IMR-90 (cell line): Measurements from ENCODE around the gene LRFN2. TPM values are rescaled to one million over a fixed set of nuclear protein-coding genes. Genes with fewer than 3 reads are reported as not detected.

Experiments
- ATAC-seq: fragments of 200-7000 bp; cut with Tn5 transposase; 2 replicates; pipeline ENCODE4 v1.9.1; 2020; ENCODE audit warnings: low read depth, mild to moderate bottlenecking, moderate library complexity
- BruUV-seq: library from RNA; stranded (reverse); fragments of 400-500 nt; replicated peaks from 2 replicates; lab custom pipeline; 2021; lab: Mats Ljungman, UMichigan
- CTCF ChIA-PET: fragments of 300-600 bp; formaldehyde crosslinking; extraction: SDS; loops from one replicate; lab custom pipeline; 2021; ENCODE audit warnings: antibody characterized with exemption; lab: Yijun Ruan, JAX
- POLR2A ChIA-PET: fragments of 300-600 bp; sonication (Branson Sonifier 250); formaldehyde crosslinking; loops from one replicate; lab custom pipeline; 2022; ENCODE audit warnings: antibody characterized with exemption; ENCODE audit not compliant: unreplicated experiment; lab: Charles Lee
- DNase-seq: peaks from one replicate; pipeline ENCODE4 v3.0.0; 2013
- H2AFZ ChIP-seq: replicated peaks from 2 replicates; pipeline ENCODE3; 2013; ENCODE audit warnings: low read length, mild to moderate bottlenecking; ENCODE audit not compliant: poor library complexity
- H2AK5ac ChIP-seq: 2 replicates; pipeline ENCODE4 v1.6.1; 2013; ENCODE audit warnings: low read depth, low read length, inconsistent platforms
- H2AK9ac ChIP-seq: replicated peaks from 2 replicates; pipeline ENCODE3; 2013; ENCODE audit warnings: mild to moderate bottlenecking, low read depth, low read length, moderate library complexity; ENCODE audit not compliant: poor library complexity
- H2BK120ac ChIP-seq: 2 replicates; pipeline ENCODE4 v1.6.1; 2013; ENCODE audit warnings: low read depth, low read length, inconsistent platforms
- H2BK15ac ChIP-seq: 3 replicates; pipeline ENCODE4 v1.6.1; 2013; ENCODE audit warnings: low read depth, low read length, inconsistent platforms
- H2BK20ac ChIP-seq: 2 replicates; pipeline ENCODE4 v1.6.1; 2013; ENCODE audit warnings: low read depth, mild to moderate bottlenecking, inconsistent platforms, low read length, moderate library complexity
- H2BK5ac ChIP-seq: 2 replicates; pipeline ENCODE4 v1.6.1; 2013; ENCODE audit warnings: mild to moderate bottlenecking, low read depth, low read length, inconsistent platforms; ENCODE audit not compliant: poor library complexity, severe bottlenecking
- H3K14ac ChIP-seq: replicated peaks from 2 replicates; pipeline ENCODE4 v1.6.1; 2013; ENCODE audit warnings: low read depth, low read length, inconsistent platforms
- H3K18ac ChIP-seq: 2 replicates; pipeline ENCODE4 v1.6.1; 2013; ENCODE audit warnings: low read depth, low read length, control low read depth
- H3K23ac ChIP-seq: 2 replicates; pipeline ENCODE4 v1.6.1; 2013; ENCODE audit warnings: low read depth, low read length, inconsistent platforms
- H3K27ac ChIP-seq: 2 replicates; pipeline ENCODE4 v1.5.1; 2013; ENCODE audit warnings: mild to moderate bottlenecking, control low read depth, low read length; ENCODE audit not compliant: insufficient read depth
- H3K27me3 ChIP-seq: 2 replicates; pipeline ENCODE4 v1.6.1; 2013; ENCODE audit warnings: low read length; ENCODE audit not compliant: control insufficient read depth, insufficient read depth
- H3K36me3 ChIP-seq: 2 replicates; pipeline ENCODE4 v1.6.1; 2013; ENCODE audit warnings: low read length, mixed read lengths; ENCODE audit not compliant: control insufficient read depth, insufficient read depth
- H3K4ac ChIP-seq: 2 replicates; pipeline ENCODE4 v1.6.1; 2013; ENCODE audit warnings: low read depth, low read length, inconsistent platforms
- H3K4me1 ChIP-seq: 2 replicates; pipeline ENCODE4 v1.6.1; 2013; ENCODE audit warnings: low read length, mixed read lengths; ENCODE audit not compliant: control insufficient read depth, insufficient read depth
- H3K4me2 ChIP-seq: 2 replicates; pipeline ENCODE4 v1.6.1; 2013; ENCODE audit warnings: low read depth, mild to moderate bottlenecking, control low read depth, low read length, moderate library complexity
- H3K4me3 ChIP-seq: 2 replicates; pipeline ENCODE4 v1.5.1; 2013; ENCODE audit warnings: low read depth, mild to moderate bottlenecking, control low read depth, low read length, moderate library complexity; ENCODE audit not compliant: insufficient read depth
- H3K56ac ChIP-seq: 2 replicates; pipeline ENCODE4 v1.6.1; 2013; ENCODE audit warnings: low read length, inconsistent platforms; ENCODE audit not compliant: insufficient read depth; ENCODE audit errors: extremely low read depth
- H3K79me1 ChIP-seq, 2 experiments: 2 replicates each; pipeline ENCODE4 v1.6.1; 2013; ENCODE audit warnings: low read length in 2 of 2, inconsistent platforms in 1 of 2, low read depth in 1 of 2
- H3K9ac ChIP-seq: 2 replicates; pipeline ENCODE4 v1.6.1; 2013; ENCODE audit warnings: low read depth, low read length, control low read depth
- H3K9me1 ChIP-seq: 2 replicates; pipeline ENCODE4 v1.6.1; 2013; ENCODE audit warnings: low read length, inconsistent platforms; ENCODE audit not compliant: insufficient read depth
- H3K9me3 ChIP-seq: 2 replicates; pipeline ENCODE4 v1.6.1; 2013; ENCODE audit warnings: low read length; ENCODE audit not compliant: control insufficient read depth, insufficient read depth
- H4K20me1 ChIP-seq: 2 replicates; pipeline ENCODE4 v1.6.1; 2013; ENCODE audit warnings: low read length, inconsistent platforms; ENCODE audit not compliant: insufficient read depth
- H4K5ac ChIP-seq: 2 replicates; pipeline ENCODE4 v1.6.1; 2013; ENCODE audit warnings: mild to moderate bottlenecking, low read depth, low read length, control low read depth
- H4K8ac ChIP-seq, 2 experiments: 2 replicates each; pipeline ENCODE4 v1.6.1; 2013; ENCODE audit warnings: low read depth in 2 of 2, low read length in 2 of 2, control low read depth in 1 of 2, inconsistent platforms in 1 of 2
- H4K91ac ChIP-seq: 2 replicates; pipeline ENCODE4 v1.6.1; 2013; ENCODE audit warnings: low read depth, low read length, inconsistent platforms; ENCODE audit not compliant: insufficient read depth
- BHLHE40 ChIP-seq: fragments of 150-350 bp; IDR thresholded peaks from 2 replicates; pipeline ENCODE4 v1.6.1; 2016; ENCODE audit warnings: mild to moderate bottlenecking, low read depth, low read length
- CEBPB ChIP-seq: IDR thresholded peaks from 2 replicates; pipeline ENCODE4 v1.6.1; 2012; ENCODE audit warnings: low read depth, low read length, improper control_type of control experiment
- CHD1 ChIP-seq: IDR thresholded peaks from 2 replicates; pipeline ENCODE4 v1.6.1; 2012; ENCODE audit warnings: low read depth, low read length, improper control_type of control experiment
- FOS ChIP-seq: fragments of 150-350 bp; IDR thresholded peaks from 2 replicates; pipeline ENCODE4 v1.6.1; 2016; ENCODE audit warnings: low read depth, low read length
- MAFK ChIP-seq: IDR thresholded peaks from 2 replicates; pipeline ENCODE4 v1.6.1; 2012; ENCODE audit warnings: low read depth, low read length, improper control_type of control experiment
- MAZ ChIP-seq: IDR thresholded peaks from 2 replicates; pipeline ENCODE4 v1.6.1; 2012; ENCODE audit warnings: low read depth, mild to moderate bottlenecking, low read length, improper control_type of control experiment, moderate library complexity, borderline replicate concordance
- MXI1 ChIP-seq: IDR thresholded peaks from 2 replicates; pipeline ENCODE4 v1.6.1; 2012; ENCODE audit warnings: low read depth, mild to moderate bottlenecking, low read length, moderate library complexity, borderline replicate concordance
- NFE2L2 ChIP-seq: fragments of 150-350 bp; IDR thresholded peaks from 2 replicates; pipeline ENCODE4 v1.6.1; 2016; ENCODE audit warnings: low read depth, mild to moderate bottlenecking, low read length
- POLR2A ChIP-seq: IDR thresholded peaks from 2 replicates; pipeline ENCODE4 v1.6.1; 2012; ENCODE audit warnings: mild to moderate bottlenecking, low read depth, low read length
- RAD21 ChIP-seq: IDR thresholded peaks from 2 replicates; pipeline ENCODE4 v1.6.1; 2012; ENCODE audit warnings: low read length, improper control_type of control experiment
- RCOR1 ChIP-seq: IDR thresholded peaks from 2 replicates; pipeline ENCODE4 v1.6.1; 2012; ENCODE audit warnings: mild to moderate bottlenecking, low read length, improper control_type of control experiment; ENCODE audit not compliant: insufficient replicate concordance
- RFX5 ChIP-seq: IDR thresholded peaks from 2 replicates; pipeline ENCODE4 v1.8.0; 2012; ENCODE audit warnings: low read depth, mild to moderate bottlenecking, low read length, moderate library complexity
- SMC3 ChIP-seq: fragments of 150-350 bp; IDR thresholded peaks from 2 replicates; pipeline ENCODE4 v1.6.1; 2016; ENCODE audit warnings: low read depth, mild to moderate bottlenecking, antibody characterized with exemption, low read length, moderate library complexity
- WGBS, 2 experiments: methylation state at CpG; one replicate each; pipeline versions ENCODE4 v1.1.5 to v1.1.7; 2013; ENCODE audit warnings: missing lambda C conversion rate in 2 of 2; ENCODE audit not compliant: insufficient read length in 1 of 2; ENCODE audit errors: extremely low coverage in 2 of 2; 5-methylcytosine and 5-hydroxymethylcytosine counted together
- dilution Hi-C: fragments of 300-500 bp; cut with HindIII; formaldehyde crosslinking; loops from one replicate; pipeline ENCODE4 v1.14.3; 2018; ENCODE audit warnings: low sequenced_read_pairs; ENCODE audit not compliant: unreplicated experiment
- in situ Hi-C: fragments of 300-500 bp; cut with MboI; formaldehyde crosslinking; loops from 3 replicates; pipeline ENCODE4 v1.14.3; 2019; ENCODE audit warnings: low sequenced_read_pairs, inconsistent platforms, mixed read lengths
- intact Hi-C: fragments of 100-400 bp; cut with micrococcal nuclease; formaldehyde crosslinking; loops from 2 replicates; pipeline ENCODE4 v1.10.0; 2022
- polyA plus RNA-seq, 3 experiments: library from polyadenylated mRNA; depleted of rRNA; stranded (reverse); fragments of >200 nt; gene quantifications; 2 replicates each; pipeline ENCODE4 v1.2.3, GENCODE V29; 2012; ENCODE audit warnings: low replicate concordance in 1 of 3
- total RNA-seq: library from RNA; depleted of rRNA; stranded (reverse); fragments of >200 nt; gene quantifications from 2 replicates; pipeline ENCODE4 v1.2.3, GENCODE V29; 2012
- TF ChIP-seq, protein P1 (sequence below): fragments of 150-350 bp; IDR thresholded peaks from 2 replicates; pipeline ENCODE4 v1.6.1; 2017; ENCODE audit warnings: mild to moderate bottlenecking, antibody characterized with exemption, low read length, low read depth
- TF ChIP-seq, protein P2 (sequence below): conservative IDR thresholded peaks from 2 replicates; pipeline ENCODE4 v1.5.1; 2012; ENCODE audit warnings: mild to moderate bottlenecking, low read depth, low read length, improper control_type of control experiment
- TF ChIP-seq, protein P3 (sequence below): fragments of 150-350 bp; IDR thresholded peaks from 2 replicates; pipeline ENCODE4 v1.6.1; 2016; ENCODE audit warnings: low read depth, mild to moderate bottlenecking, low read length, moderate library complexity, borderline replicate concordance

Gene LRFN2
- total and polyA plus RNA-seq, 2 of the 4 experiments (the other 2 are of a cell fraction): not detected

DNA sequence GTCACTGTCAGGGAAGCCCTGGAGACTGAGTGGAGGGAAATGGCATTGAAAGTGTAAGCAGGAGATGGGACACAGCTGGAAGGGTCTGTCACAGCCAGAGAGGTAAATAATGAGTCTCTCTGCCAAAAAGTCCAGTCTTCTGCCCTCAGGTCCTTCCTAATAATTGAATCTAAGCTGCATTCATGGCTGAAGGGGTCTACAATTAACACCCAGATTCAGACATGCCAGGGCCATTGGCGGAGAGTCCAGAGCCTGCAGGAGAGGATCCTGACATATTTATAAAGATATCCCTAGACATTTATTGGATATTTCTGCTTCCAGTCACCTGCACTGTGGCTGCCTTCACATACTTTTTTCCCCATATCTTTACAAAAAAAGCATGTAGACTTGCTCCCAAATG, 89.0 kb downstream of the LRFN2 start:
- Histone ChIP-seq H2BK15ac (no peak overlapping the region), H4K8ac (no peak overlapping the region)
- TF ChIP-seq SMC3 (no peak), MAFK (no peak), NFE2L2 (no peak), FOS (no peak), RCOR1 (no peak), MAZ (no peak), BHLHE40 (no peak), CEBPB (no peak), POLR2A (no peak), RFX5 (no peak), RAD21 (no peak), MXI1 (no peak), CHD1 (no peak)
- TF ChIP-seq, protein P1, sequence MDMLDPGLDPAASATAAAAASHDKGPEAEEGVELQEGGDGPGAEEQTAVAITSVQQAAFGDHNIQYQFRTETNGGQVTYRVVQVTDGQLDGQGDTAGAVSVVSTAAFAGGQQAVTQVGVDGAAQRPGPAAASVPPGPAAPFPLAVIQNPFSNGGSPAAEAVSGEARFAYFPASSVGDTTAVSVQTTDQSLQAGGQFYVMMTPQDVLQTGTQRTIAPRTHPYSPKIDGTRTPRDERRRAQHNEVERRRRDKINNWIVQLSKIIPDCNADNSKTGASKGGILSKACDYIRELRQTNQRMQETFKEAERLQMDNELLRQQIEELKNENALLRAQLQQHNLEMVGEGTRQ: no peak
- TF ChIP-seq, protein P2, sequence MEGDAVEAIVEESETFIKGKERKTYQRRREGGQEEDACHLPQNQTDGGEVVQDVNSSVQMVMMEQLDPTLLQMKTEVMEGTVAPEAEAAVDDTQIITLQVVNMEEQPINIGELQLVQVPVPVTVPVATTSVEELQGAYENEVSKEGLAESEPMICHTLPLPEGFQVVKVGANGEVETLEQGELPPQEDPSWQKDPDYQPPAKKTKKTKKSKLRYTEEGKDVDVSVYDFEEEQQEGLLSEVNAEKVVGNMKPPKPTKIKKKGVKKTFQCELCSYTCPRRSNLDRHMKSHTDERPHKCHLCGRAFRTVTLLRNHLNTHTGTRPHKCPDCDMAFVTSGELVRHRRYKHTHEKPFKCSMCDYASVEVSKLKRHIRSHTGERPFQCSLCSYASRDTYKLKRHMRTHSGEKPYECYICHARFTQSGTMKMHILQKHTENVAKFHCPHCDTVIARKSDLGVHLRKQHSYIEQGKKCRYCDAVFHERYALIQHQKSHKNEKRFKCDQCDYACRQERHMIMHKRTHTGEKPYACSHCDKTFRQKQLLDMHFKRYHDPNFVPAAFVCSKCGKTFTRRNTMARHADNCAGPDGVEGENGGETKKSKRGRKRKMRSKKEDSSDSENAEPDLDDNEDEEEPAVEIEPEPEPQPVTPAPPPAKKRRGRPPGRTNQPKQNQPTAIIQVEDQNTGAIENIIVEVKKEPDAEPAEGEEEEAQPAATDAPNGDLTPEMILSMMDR: no peak
- TF ChIP-seq, protein P3, sequence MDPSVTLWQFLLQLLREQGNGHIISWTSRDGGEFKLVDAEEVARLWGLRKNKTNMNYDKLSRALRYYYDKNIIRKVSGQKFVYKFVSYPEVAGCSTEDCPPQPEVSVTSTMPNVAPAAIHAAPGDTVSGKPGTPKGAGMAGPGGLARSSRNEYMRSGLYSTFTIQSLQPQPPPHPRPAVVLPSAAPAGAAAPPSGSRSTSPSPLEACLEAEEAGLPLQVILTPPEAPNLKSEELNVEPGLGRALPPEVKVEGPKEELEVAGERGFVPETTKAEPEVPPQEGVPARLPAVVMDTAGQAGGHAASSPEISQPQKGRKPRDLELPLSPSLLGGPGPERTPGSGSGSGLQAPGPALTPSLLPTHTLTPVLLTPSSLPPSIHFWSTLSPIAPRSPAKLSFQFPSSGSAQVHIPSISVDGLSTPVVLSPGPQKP: no peak

More for the DNA sequence above, 89.0 kb downstream of the LRFN2 start:
- intact Hi-C loops (no loop called here), in situ Hi-C loops (no loop called here), dilution Hi-C loops (no loop called here)
- no peak for DNase-seq
- Histone ChIP-seq H2AK9ac (no peak overlapping the region), H3K9me3 (no peaks in the 10 kb centered on the region), H4K5ac (no peak overlapping the region), H3K56ac (no peak overlapping the region), H3K14ac (no peak overlapping the region), H2AK5ac (no peak overlapping the region), H3K4ac (no peak overlapping the region), H3K27ac (no peak overlapping the region), H2AFZ (no peak overlapping the region), H2BK20ac (no peak overlapping the region), H3K23ac (no peak overlapping the region), H4K91ac (no peak overlapping the region), H3K36me3 (no peaks in the 10 kb centered on the region), H3K27me3 (no peaks in the 10 kb centered on the region), H2BK120ac (no peak overlapping the region), H3K9ac (no peak overlapping the region), H3K9me1 (no peaks in the 10 kb centered on the region), H3K4me2 (no peak overlapping the region), H3K4me1 (no peaks in the 10 kb centered on the region), H3K18ac (no peak overlapping the region), H3K79me1 (no peaks in the 10 kb centered on the region), H2BK5ac (no peak overlapping the region), H3K4me3 (no peak overlapping the region), H4K20me1 (no peaks in the 10 kb centered on the region)
- no TSS peak for BruUV-seq
- no CpG with 5 or more reads among the region's 1 CpG for WGBS, 2 experiments
- ChIA-PET POLR2A (no interaction called here), CTCF (no interaction called here)
- ATAC-seq: no peak
